ENCODE results near the gene ST7. TPM values are rescaled to one million over a fixed set of nuclear protein-coding genes. Genes with fewer than 3 reads are reported as not detected.

The ST7 gene
- total and polyA plus RNA-seq, 2 donors (not counting 1 experiment from before 2014, with no cell fraction given): 20.0 to 28.6 TPM

- H3K9ac ChIP-seq (ENCODE audit: insufficient read depth, low read length): no peak overlapping the region
- no peak overlapping the region for H2AFZ ChIP-seq (ENCODE audit: low read length)
- H3K27me3 ChIP-seq (ENCODE audit: control insufficient read depth, insufficient read depth, low read length): no peaks in the 10 kb centered on the region
- no peak overlapping the region for H3K4me3 ChIP-seq (replicated peaks in 1 of 4; ENCODE audit: control extremely low read depth in 1 of 4, insufficient read depth in 1 of 4, low read depth in 3 of 4, low read length in 4 of 4)
- DNase-seq (ENCODE audit: low read depth in 2 of 2): no peak
- H3K4me1 ChIP-seq (ENCODE audit: control insufficient read depth, extremely low read depth, insufficient read depth, low read length): no peaks in the 10 kb centered on the region
- TF ChIP-seq EZH2 (IDR thresholded peaks at IDR 0.05; ENCODE audit: low read length, missing control alignments): no peak
- TF ChIP-seq CTCF (conservative IDR thresholded peaks at IDR 0.05 in 1 of 2, IDR thresholded peaks at IDR 0.05 in 1 of 2; ENCODE audit: low read depth in 1 of 2, low read length in 2 of 2): no peak
- H3K9me3 ChIP-seq (ENCODE audit: control insufficient read depth, insufficient read depth, low read depth, low read length): no peaks in the 10 kb centered on the region
- H3K4me2 ChIP-seq (ENCODE audit: extremely low read depth, insufficient read depth, low read length): no peak overlapping the region
- H4K20me1 ChIP-seq (ENCODE audit: control insufficient read depth, extremely low read depth, insufficient read depth, low read length): no peaks in the 10 kb centered on the region
- H3K79me2 ChIP-seq (ENCODE audit: control insufficient read depth, insufficient read depth, low read length): no peaks in the 10 kb centered on the region
- H3K36me3 ChIP-seq (ENCODE audit: control insufficient read depth, insufficient read depth, low read length): no peaks in the 10 kb centered on the region
- H3K27ac ChIP-seq (ENCODE audit: insufficient read depth, low read length): no peak overlapping the region
Measured at GRCh38 chr7:117172283-117172682, 219.0 kb downstream of the ST7 start.

- no peaks in the 10 kb centered on the region for H3K4me1 ChIP-seq (ENCODE audit: control insufficient read depth, extremely low read depth, insufficient read depth, low read length)
- no peaks in the 10 kb centered on the region for H3K36me3 ChIP-seq (ENCODE audit: control insufficient read depth, insufficient read depth, low read length)
- no peak overlapping the region for H3K4me3 ChIP-seq (replicated peaks in 1 of 4; ENCODE audit: control extremely low read depth in 1 of 4, insufficient read depth in 1 of 4, low read depth in 3 of 4, low read length in 4 of 4)
- no peaks in the 10 kb centered on the region for H3K27me3 ChIP-seq (ENCODE audit: control insufficient read depth, insufficient read depth, low read length)
- TF ChIP-seq EZH2 (IDR thresholded peaks at IDR 0.05; ENCODE audit: low read length, missing control alignments) (no peak), CTCF (conservative IDR thresholded peaks at IDR 0.05 in 1 of 2, IDR thresholded peaks at IDR 0.05 in 1 of 2; ENCODE audit: low read depth in 1 of 2, low read length in 2 of 2) (no peak)
- no peak for DNase-seq (ENCODE audit: low read depth in 2 of 2)
- no peak overlapping the region for H3K4me2 ChIP-seq (ENCODE audit: extremely low read depth, insufficient read depth, low read length)
- H3K27ac ChIP-seq (ENCODE audit: insufficient read depth, low read length): no peak overlapping the region
- no peak overlapping the region for H2AFZ ChIP-seq (ENCODE audit: low read length)
- no peaks in the 10 kb centered on the region for H3K9me3 ChIP-seq (ENCODE audit: control insufficient read depth, insufficient read depth, low read depth, low read length)
- H3K9ac ChIP-seq (ENCODE audit: insufficient read depth, low read length): no peak overlapping the region
- H3K79me2 ChIP-seq (ENCODE audit: control insufficient read depth, insufficient read depth, low read length): no peaks in the 10 kb centered on the region
- no peaks in the 10 kb centered on the region for H4K20me1 ChIP-seq (ENCODE audit: control insufficient read depth, extremely low read depth, insufficient read depth, low read length)
Measured at GRCh38 chr7:117173035-117173770, 219.9 kb downstream of the ST7 start.

GRCh38 chr7:117176206-117176605 is 222.9 kb downstream of the ST7 start:
- Histone ChIP-seq H3K27me3 (ENCODE audit: control insufficient read depth, insufficient read depth, low read length) (no peaks in the 10 kb centered on the region), H3K4me3 (replicated peaks in 1 of 4; ENCODE audit: control extremely low read depth in 1 of 4, insufficient read depth in 1 of 4, low read depth in 3 of 4, low read length in 4 of 4) (no peak overlapping the region), H3K36me3 (ENCODE audit: control insufficient read depth, insufficient read depth, low read length) (no peaks in the 10 kb centered on the region), H3K79me2 (ENCODE audit: control insufficient read depth, insufficient read depth, low read length) (no peaks in the 10 kb centered on the region), H3K27ac (ENCODE audit: insufficient read depth, low read length) (no peak overlapping the region), H3K9me3 (ENCODE audit: control insufficient read depth, insufficient read depth, low read depth, low read length) (no peaks in the 10 kb centered on the region), H3K4me2 (ENCODE audit: extremely low read depth, insufficient read depth, low read length) (no peak overlapping the region), H4K20me1 (ENCODE audit: control insufficient read depth, extremely low read depth, insufficient read depth, low read length) (no peaks in the 10 kb centered on the region), H3K9ac (ENCODE audit: insufficient read depth, low read length) (no peak overlapping the region), H2AFZ (ENCODE audit: low read length) (no peak overlapping the region), H3K4me1 (ENCODE audit: control insufficient read depth, extremely low read depth, insufficient read depth, low read length) (no peaks in the 10 kb centered on the region)
- peak in 1 of 2 donors; percentile 14 for DNase-seq (ENCODE audit: low read depth in 2 of 2)
- TF ChIP-seq CTCF (conservative IDR thresholded peaks at IDR 0.05 in 1 of 2, IDR thresholded peaks at IDR 0.05 in 1 of 2; ENCODE audit: low read depth in 1 of 2, low read length in 2 of 2): no peak
- TF ChIP-seq EZH2 (IDR thresholded peaks at IDR 0.05; ENCODE audit: low read length, missing control alignments): no peak

Data from fibroblast of lung (primary cell).